Regular cardiac myocyte (primary cell): Measurements from ENCODE around the gene GUCY1A2. TPM values are rescaled to one million over a fixed set of nuclear protein-coding genes. Genes with fewer than 3 reads are reported as not detected.

Experiments used
- total RNA-seq: library from RNA; depleted of rRNA; stranded (reverse); fragments of >200 nt; gene quantifications from 2 replicates; pipeline ENCODE4 v1.2.3, GENCODE V29; 2014

The GUCY1A2 gene
- 1.4 and 2.5 TPM in 2 replicates for total RNA-seq

GRCh38 chr11:107018219-107018901 is at the start of gene GUCY1A2:
GUCY1A2 (minus strand) TSS chr11:107018476; CDS start chr11:107018055, 421 bp downstream.

